Hepatocyte (in vitro differentiated cells): ENCODE data around the gene FAM110A. TPM values are rescaled to one million over a fixed set of nuclear protein-coding genes. Genes with fewer than 3 reads are reported as not detected.

Experiments
- DNase-seq: peaks from one replicate; pipeline ENCODE4 v3.0.0-alpha.2; 2016; ENCODE audit warnings: low spot score
- H2AFZ ChIP-seq: fragments of 200-600 bp; sonication (generic); 2 replicates; pipeline ENCODE4 v1.6.0; 2016; ENCODE audit warnings: antibody characterized with exemption, mild to moderate bottlenecking
- H3K27ac ChIP-seq: fragments of 200-600 bp; sonication (generic); 2 replicates; pipeline ENCODE4 v1.5.1; 2016; ENCODE audit warnings: mild to moderate bottlenecking
- H3K27me3 ChIP-seq: fragments of 200-600 bp; sonication (generic); 2 replicates; pipeline ENCODE4 v1.6.1; 2016
- H3K36me3 ChIP-seq: fragments of 200-600 bp; sonication (generic); replicated peaks from 2 replicates; pipeline ENCODE4 v1.5.1; 2016; ENCODE audit warnings: low read depth; ENCODE audit not compliant: insufficient read depth
- H3K4me1 ChIP-seq: fragments of 200-600 bp; sonication (generic); 2 replicates; pipeline ENCODE4 v1.5.1; 2016; ENCODE audit warnings: mild to moderate bottlenecking, moderate library complexity; ENCODE audit not compliant: insufficient read depth
- H3K4me2 ChIP-seq: fragments of 200-600 bp; sonication (generic); 2 replicates; pipeline ENCODE4 v1.6.0; 2016
- H3K4me3 ChIP-seq: fragments of 200-600 bp; sonication (generic); 2 replicates; pipeline ENCODE4 v1.5.1; 2016; ENCODE audit warnings: mild to moderate bottlenecking
- H3K79me2 ChIP-seq: fragments of 200-600 bp; sonication (generic); 2 replicates; pipeline ENCODE4 v1.6.0; 2017; ENCODE audit warnings: mild to moderate bottlenecking
- H3K9me2 ChIP-seq: fragments of 200-600 bp; sonication (generic); replicated peaks from 2 replicates; pipeline ENCODE4 v1.6.0; 2017; ENCODE audit warnings: mild to moderate bottlenecking; ENCODE audit not compliant: insufficient read depth
- H3K9me3 ChIP-seq: fragments of 200-600 bp; sonication (generic); 2 replicates; pipeline ENCODE4 v1.5.1; 2016; ENCODE audit warnings: low read depth, mild to moderate bottlenecking
- H4K20me1 ChIP-seq: fragments of 200-600 bp; sonication (generic); 2 replicates; pipeline ENCODE4 v1.6.0; 2016; ENCODE audit warnings: mild to moderate bottlenecking; ENCODE audit not compliant: insufficient read depth, poor library complexity, severe bottlenecking
- CTCF ChIP-seq: fragments of 200-600 bp; sonication (generic); IDR thresholded peaks from 2 replicates; pipeline ENCODE4 v1.5.1; 2016; ENCODE audit warnings: antibody characterized with exemption, mild to moderate bottlenecking; ENCODE audit not compliant: poor library complexity
- EZH2 ChIP-seq: fragments of 200-600 bp; sonication (generic); IDR thresholded peaks from 2 replicates; pipeline ENCODE4 v1.6.1; 2016; ENCODE audit warnings: antibody characterized with exemption, mild to moderate bottlenecking, borderline replicate concordance
- EZH2phosphoT487 ChIP-seq: fragments of 200-600 bp; sonication (generic); IDR thresholded peaks from one replicate; pipeline ENCODE4 v1.6.1; 2018; ENCODE audit warnings: antibody characterized with exemption, mild to moderate bottlenecking, low read depth, moderate library complexity; ENCODE audit not compliant: unreplicated experiment, severe bottlenecking
- WGBS: methylation state at CpG from one replicate; pipeline ENCODE4 v1.1.6; 2016; ENCODE audit warnings: low lambda C conversion rate; ENCODE audit errors: missing lambda C conversion rate; 5-methylcytosine and 5-hydroxymethylcytosine counted together
- polyA plus RNA-seq: library from polyadenylated mRNA; unstranded; fragments of >200 nt; fragmentation: Nextera tagmentation; extraction: Ambion mirVana; gene quantifications from 2 replicates; pipeline ENCODE4 v1.2.1, GENCODE V29; 2016
- total RNA-seq: library from RNA; depleted of rRNA; stranded (reverse); fragments of >200 nt; gene quantifications from 2 replicates; pipeline ENCODE4 v1.2.3, GENCODE V29; 2014

FAM110A gene
- total and polyA plus RNA-seq, 2 experiments from 2014 or later: 4.6 to 6.1 TPM

GRCh38 chr20:871436-871835, 37.9 kb downstream of the FAM110A start:
- Histone ChIP-seq H3K9me2 (no peaks in the 10 kb centered on the region), H4K20me1 (no peaks in the 10 kb centered on the region), H3K27me3 (no peaks in the 10 kb centered on the region), H3K27ac (no peak overlapping the region), H3K36me3 (no peaks in the 10 kb centered on the region), H3K4me3 (no peak overlapping the region), H3K4me2 (no peak overlapping the region), H3K9me3 (no peaks in the 10 kb centered on the region), H3K79me2 (no peaks in the 10 kb centered on the region), H2AFZ (no peak overlapping the region), H3K4me1 (no peaks in the 10 kb centered on the region)
- DNase-seq: no peak
- no peak for TF ChIP-seq EZH2
- no peak for TF ChIP-seq CTCF
- TF ChIP-seq EZH2phosphoT487: no peak

- no peaks in the 10 kb centered on the region for H3K9me3 ChIP-seq
- H3K36me3 ChIP-seq: no peaks in the 10 kb centered on the region
- H3K79me2 ChIP-seq: no peaks in the 10 kb centered on the region
- H3K9me2 ChIP-seq: no peaks in the 10 kb centered on the region
- TF ChIP-seq CTCF (no peak), EZH2 (no peak), EZH2phosphoT487 (no peak)
- DNase-seq: no peak
- no peak overlapping the region for H2AFZ ChIP-seq
- no peak overlapping the region for H3K27ac ChIP-seq
- H4K20me1 ChIP-seq: no peaks in the 10 kb centered on the region
- WGBS: 48% methylated on average over 2 of the region's 2 CpGs
- no peaks in the 10 kb centered on the region for H3K4me1 ChIP-seq
- H3K27me3 ChIP-seq: no peaks in the 10 kb centered on the region
- no peak overlapping the region for H3K4me2 ChIP-seq
- no peak overlapping the region for H3K4me3 ChIP-seq
Observed at GRCh38 chr20:871948-872347, 38.4 kb downstream of the FAM110A start.

- DNase-seq: no peak
- WGBS: 66% methylated on average over 20 of the region's 20 CpGs
- no peak overlapping the region for H2AFZ ChIP-seq
- TF ChIP-seq CTCF (no peak), EZH2phosphoT487 (no peak), EZH2 (no peak)
- no peaks in the 10 kb centered on the region for H3K9me2 ChIP-seq
- no peaks in the 10 kb centered on the region for H3K36me3 ChIP-seq
- H3K4me3 ChIP-seq: no peak overlapping the region
- H3K27me3 ChIP-seq: no peaks in the 10 kb centered on the region
- no peak overlapping the region for H3K4me2 ChIP-seq
- H3K79me2 ChIP-seq: no peaks in the 10 kb centered on the region
- no peaks in the 10 kb centered on the region for H3K9me3 ChIP-seq
- no peaks in the 10 kb centered on the region for H3K4me1 ChIP-seq
- H4K20me1 ChIP-seq: no peaks in the 10 kb centered on the region
- no peak overlapping the region for H3K27ac ChIP-seq
Observed at GRCh38 chr20:872855-873520, 39.5 kb downstream of the FAM110A start.
